SH-SY5Y (cell line): ENCODE results near the gene WWOX.

Experiments used
- GATA2 ChIP-seq: IDR thresholded peaks from 2 replicates; pipeline ENCODE4 v1.6.1; 2011; ENCODE audit warnings: mild to moderate bottlenecking, low read depth, low read length
- GATA3 ChIP-seq: IDR thresholded peaks from 2 replicates; pipeline ENCODE4 v1.6.1; 2011; ENCODE audit warnings: low read depth, mild to moderate bottlenecking, low read length, moderate library complexity

- TF ChIP-seq GATA2 (no peak), GATA3 (no peak)
Observed at GRCh38 chr16:79069633-79070032, 970.2 kb downstream of the WWOX start.
